Lung (tissue), 12 donors: ENCODE measurements around the gene SQOR. TPM values are rescaled to one million over a fixed set of nuclear protein-coding genes. Genes with fewer than 3 reads are reported as not detected.

Experiments
- ATAC-seq: fragments of 200-7000 bp; cut with Tn5 transposase; one replicate; pipeline ENCODE4 v1.9.1; 2020; ENCODE audit warnings: moderate number of reproducible peaks; ENCODE audit not compliant: insufficient read depth, low FRiP score
- DNase-seq, 3 donors: peaks; one replicate each; pipeline ENCODE4 v3.0.0-alpha.2; 2013 to 2017
- H3K27ac ChIP-seq, 2 donors: one replicate each; pipeline ENCODE4 v1.5.1; 2013; ENCODE audit warnings: mild to moderate bottlenecking in 2 of 2, moderate library complexity in 2 of 2, control low read depth in 1 of 2, inconsistent platforms in 1 of 2, low read depth in 1 of 2, low read length in 1 of 2
- H3K27me3 ChIP-seq, 3 donors: one replicate each; pipeline ENCODE4 v1.5.1; 2013; ENCODE audit warnings: low read length in 2 of 3; ENCODE audit not compliant: control insufficient read depth in 3 of 3, insufficient read depth in 3 of 3
- H3K36me3 ChIP-seq, 4 donors: one replicate each; pipeline ENCODE4 v1.5.1; 2013; ENCODE audit warnings: low read length in 4 of 4, mild to moderate bottlenecking in 1 of 4, moderate library complexity in 1 of 4; ENCODE audit not compliant: control insufficient read depth in 4 of 4, insufficient read depth in 4 of 4
- H3K4me1 ChIP-seq, 5 donors: one replicate each; pipeline ENCODE4 v1.5.1; 2013; ENCODE audit warnings: low read length in 5 of 5, mild to moderate bottlenecking in 2 of 5, moderate library complexity in 1 of 5; ENCODE audit not compliant: control insufficient read depth in 5 of 5, insufficient read depth in 5 of 5
- H3K4me3 ChIP-seq: one replicate; pipeline ENCODE4 v1.5.1; 2013; ENCODE audit warnings: mild to moderate bottlenecking, control low read depth, moderate library complexity
- H3K9ac ChIP-seq, 2 donors: one replicate each; pipeline ENCODE4 v1.5.1; 2013; ENCODE audit warnings: low read length in 2 of 2, control low read depth in 1 of 2; ENCODE audit not compliant: insufficient read depth in 1 of 2
- H3K9me3 ChIP-seq, 4 donors: one replicate each; pipeline ENCODE4 v1.5.1; 2013; ENCODE audit warnings: low read length in 3 of 4, mild to moderate bottlenecking in 1 of 4, moderate library complexity in 1 of 4; ENCODE audit not compliant: control insufficient read depth in 4 of 4, insufficient read depth in 3 of 4
- WGBS, 2 donors: extraction: QIAGEN DNeasy Blood & Tissue Kit; methylation state at CpG; one replicate each; pipeline ENCODE4 v1.1.7; 2013; 5-methylcytosine and 5-hydroxymethylcytosine counted together
- polyA plus RNA-seq, 2 donors: library from polyadenylated mRNA; stranded (reverse); fragments of 200-250 nt; gene quantifications; one replicate each; pipeline ENCODE4 v1.2.1, GENCODE V29; 2013
- total RNA-seq, 2 donors: library from RNA; depleted of rRNA in 1 of 2; stranded (reverse); fragments of >200 nt in 1 of 2; gene quantifications; one replicate each; pipeline ENCODE4 v1.2.1, GENCODE V29; 2014 to 2021
- TF ChIP-seq, protein P1 (sequence below): IDR thresholded peaks from 2 replicates; pipeline ENCODE4 v1.5.1; 2012; ENCODE audit warnings: mild to moderate bottlenecking; ENCODE audit errors: control extremely low read depth, extremely low read depth
- donor health status: control.
- donor health status: control.
- donor health status: Bipolar disorder and iron deficiency.
- donor health status: healthy.
- donor health status: DM: yes; HTN: yes; CAD: no.

The SQOR gene
- total and polyA plus RNA-seq, 4 donors: 53.9 to 157 (median 99.3) TPM

DNA sequence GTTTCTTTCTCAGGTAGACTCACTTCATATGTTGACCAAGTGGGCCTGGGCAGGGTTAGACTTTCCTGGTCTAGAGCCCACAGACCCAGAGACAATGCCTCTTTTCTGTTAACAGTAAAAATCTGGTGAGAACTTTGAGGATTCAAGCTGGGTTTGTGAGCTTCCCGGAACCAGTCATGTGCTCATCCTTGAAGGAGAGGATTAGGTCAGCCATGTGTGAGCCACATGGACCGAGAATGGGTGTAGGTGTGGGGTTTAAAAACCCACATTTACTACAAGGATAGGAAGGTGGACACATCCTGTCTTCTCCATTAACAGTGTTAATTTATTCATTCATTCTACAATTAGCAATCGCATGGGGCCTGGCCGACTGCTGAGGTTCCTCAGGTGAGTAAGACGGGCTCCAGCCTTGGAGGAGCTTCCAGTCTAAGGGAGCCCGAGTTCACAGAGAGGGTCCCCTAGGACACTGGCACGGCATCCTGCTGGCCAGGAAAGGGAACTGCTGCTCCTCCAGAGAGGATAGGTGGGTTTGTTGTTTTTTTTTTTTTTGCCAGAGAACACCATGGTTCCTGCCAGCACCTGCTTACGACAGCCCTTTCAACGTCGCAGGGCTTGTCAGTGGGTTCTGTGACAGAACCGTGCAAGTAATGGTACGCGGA, 69.0 kb downstream of the SQOR start:
- H3K27me3 ChIP-seq: peaks cover 0 to 15% (median 11%) of the 10 kb centered on the region in 3 donors
- no peak overlapping the region for H3K9ac ChIP-seq
- DNase-seq: no peak
- H3K9me3 ChIP-seq: peaks cover 0 to 2% (median 0%) of the 10 kb centered on the region in 4 donors
- ATAC-seq: no peak
- H3K4me1 ChIP-seq: peaks cover 0 to 13% (median 0%) of the 10 kb centered on the region in 5 donors
- H3K4me3 ChIP-seq: no peak overlapping the region
- TF ChIP-seq, protein P1, sequence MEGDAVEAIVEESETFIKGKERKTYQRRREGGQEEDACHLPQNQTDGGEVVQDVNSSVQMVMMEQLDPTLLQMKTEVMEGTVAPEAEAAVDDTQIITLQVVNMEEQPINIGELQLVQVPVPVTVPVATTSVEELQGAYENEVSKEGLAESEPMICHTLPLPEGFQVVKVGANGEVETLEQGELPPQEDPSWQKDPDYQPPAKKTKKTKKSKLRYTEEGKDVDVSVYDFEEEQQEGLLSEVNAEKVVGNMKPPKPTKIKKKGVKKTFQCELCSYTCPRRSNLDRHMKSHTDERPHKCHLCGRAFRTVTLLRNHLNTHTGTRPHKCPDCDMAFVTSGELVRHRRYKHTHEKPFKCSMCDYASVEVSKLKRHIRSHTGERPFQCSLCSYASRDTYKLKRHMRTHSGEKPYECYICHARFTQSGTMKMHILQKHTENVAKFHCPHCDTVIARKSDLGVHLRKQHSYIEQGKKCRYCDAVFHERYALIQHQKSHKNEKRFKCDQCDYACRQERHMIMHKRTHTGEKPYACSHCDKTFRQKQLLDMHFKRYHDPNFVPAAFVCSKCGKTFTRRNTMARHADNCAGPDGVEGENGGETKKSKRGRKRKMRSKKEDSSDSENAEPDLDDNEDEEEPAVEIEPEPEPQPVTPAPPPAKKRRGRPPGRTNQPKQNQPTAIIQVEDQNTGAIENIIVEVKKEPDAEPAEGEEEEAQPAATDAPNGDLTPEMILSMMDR: no peak
- 45 to 46% methylated on average over 13 of the region's 13 CpGs for WGBS, 2 donors
- no peak overlapping the region for H3K27ac ChIP-seq
- no peaks in the 10 kb centered on the region for H3K36me3 ChIP-seq

DNA sequence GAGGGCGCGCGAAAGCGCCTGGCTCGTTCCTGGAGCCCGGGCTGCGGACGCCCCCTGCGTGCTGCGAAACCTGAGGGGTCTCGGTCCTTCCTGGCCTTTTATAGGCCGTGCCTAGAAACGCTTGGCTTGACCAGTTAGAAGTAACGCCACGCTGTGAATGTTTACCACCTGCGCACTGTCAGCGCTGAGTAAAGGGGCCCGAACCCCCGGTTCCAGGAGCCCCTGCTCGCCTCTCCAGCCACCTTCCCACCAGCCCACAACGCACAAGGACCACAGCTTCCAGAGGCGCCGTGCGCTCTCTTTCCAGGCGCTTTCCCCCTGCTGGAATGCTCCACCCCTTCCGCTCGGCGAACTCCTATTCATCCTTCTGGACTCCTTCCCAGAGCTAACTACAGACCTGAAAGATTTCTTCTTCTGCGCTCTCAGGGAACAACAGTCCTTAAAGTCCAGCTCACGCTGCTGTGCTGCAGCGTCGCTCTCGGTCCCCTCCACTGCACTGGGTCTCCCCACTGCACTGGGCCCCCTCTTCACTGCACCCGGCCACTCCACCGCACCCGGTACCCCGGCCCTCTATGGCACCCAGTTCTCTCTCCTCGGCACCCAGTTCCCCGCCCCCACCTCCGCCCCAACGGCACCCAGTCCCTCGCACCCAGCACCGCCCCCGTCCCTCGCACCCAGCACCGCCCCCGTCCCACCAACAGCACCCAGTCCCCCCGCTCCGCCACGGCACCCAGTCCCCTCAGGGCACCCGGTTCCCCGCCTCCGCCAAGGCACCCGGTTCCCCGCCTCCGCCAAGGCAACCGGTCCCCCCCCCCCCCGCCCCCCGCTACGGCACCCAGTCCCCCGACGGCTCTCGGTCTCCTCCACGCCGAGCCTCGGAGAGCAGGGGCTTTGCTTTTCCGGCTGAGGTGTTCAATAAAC, 69.8 kb downstream of the SQOR start:
- no peak overlapping the region for H3K4me3 ChIP-seq
- H3K4me1 ChIP-seq: peaks cover 0 to 13% (median 0%) of the 10 kb centered on the region in 5 donors
- peaks cover 0 to 2% (median 0%) of the 10 kb centered on the region in 4 donors for H3K9me3 ChIP-seq
- H3K9ac ChIP-seq: peak overlapping the region in 1 of 2 donors; percentile 87
- 4 to 6% methylated on average over 64 to 67 of the region's 67 CpGs for WGBS, 2 donors
- ATAC-seq: peak; percentile 25
- no peaks in the 10 kb centered on the region for H3K36me3 ChIP-seq
- H3K27me3 ChIP-seq: peaks cover 0 to 15% (median 11%) of the 10 kb centered on the region in 3 donors
- peak in 2 of 3 donors; percentile 18 to 32 for DNase-seq
- no peak overlapping the region for H3K27ac ChIP-seq
- TF ChIP-seq, protein P1: no peak

DNA sequence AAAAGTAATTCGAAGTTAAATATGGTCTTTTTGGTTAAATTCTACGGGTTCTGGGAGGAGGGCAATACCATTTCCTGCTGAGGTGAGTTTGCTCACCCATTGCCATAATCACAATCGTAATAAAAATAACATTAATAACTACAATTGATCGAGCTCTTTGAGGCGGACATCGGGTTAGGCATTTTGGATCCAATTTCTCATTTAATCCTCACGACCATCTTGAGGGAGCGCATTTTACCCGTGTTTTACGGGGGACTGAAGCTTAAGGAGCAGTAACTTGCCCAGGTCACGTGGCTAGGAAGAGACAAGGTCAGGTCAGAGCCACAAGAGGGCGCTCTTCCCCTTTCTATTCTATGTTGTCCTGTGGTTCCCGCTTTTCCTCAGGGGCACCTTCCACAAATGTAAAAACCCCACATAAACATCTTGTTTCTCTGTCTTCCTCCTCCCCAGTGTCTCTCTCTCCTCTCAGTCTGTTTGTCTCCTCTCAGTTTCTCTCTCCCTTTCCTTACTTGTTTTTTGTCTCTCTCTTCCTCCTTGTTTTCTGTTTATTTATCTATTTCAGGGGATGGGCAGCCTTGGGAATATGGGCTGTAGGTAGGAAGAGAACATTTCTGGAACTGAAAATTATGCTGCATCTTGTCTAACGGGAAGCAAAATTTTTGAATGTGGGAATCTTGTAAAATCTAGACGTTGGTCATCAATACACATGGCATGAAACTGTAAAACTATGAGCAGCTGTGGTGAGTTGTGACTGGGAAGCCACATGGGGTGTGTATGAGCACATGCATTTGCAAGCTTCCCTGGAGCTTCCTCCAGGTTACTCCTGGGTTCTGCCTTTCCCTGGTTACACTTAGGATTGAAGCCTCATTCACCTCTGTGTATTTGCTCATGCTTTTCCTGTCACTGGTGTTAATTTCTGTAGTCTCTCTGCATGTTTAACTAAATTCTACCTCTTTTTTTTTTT, 71.0 kb downstream of the SQOR start:
- H3K27ac ChIP-seq: no peak overlapping the region
- H3K4me3 ChIP-seq: peak overlapping the region; percentile 19
- TF ChIP-seq, protein P1: peak; percentile 86
- peak overlapping the region in 1 of 2 donors; percentile 87 for H3K9ac ChIP-seq
- ATAC-seq: peak; percentile 86
- no peaks in the 10 kb centered on the region for H3K36me3 ChIP-seq
- H3K27me3 ChIP-seq: peaks cover 0 to 15% (median 11%) of the 10 kb centered on the region in 3 donors
- DNase-seq: peak; percentile 85 to 92 (median 89)
- peaks cover 0 to 13% (median 0%) of the 10 kb centered on the region in 5 donors for H3K4me1 ChIP-seq
- WGBS, 2 donors: 4 to 6% methylated on average over 15 of the region's 15 CpGs
- peaks cover 0 to 3% (median 0%) of the 10 kb centered on the region in 4 donors for H3K9me3 ChIP-seq
